ENCODE measurements around the gene OR6K6. TPM values are rescaled to one million over a fixed set of nuclear protein-coding genes. Genes with fewer than 3 reads are reported as not detected.

The OR6K6 gene, protein sequence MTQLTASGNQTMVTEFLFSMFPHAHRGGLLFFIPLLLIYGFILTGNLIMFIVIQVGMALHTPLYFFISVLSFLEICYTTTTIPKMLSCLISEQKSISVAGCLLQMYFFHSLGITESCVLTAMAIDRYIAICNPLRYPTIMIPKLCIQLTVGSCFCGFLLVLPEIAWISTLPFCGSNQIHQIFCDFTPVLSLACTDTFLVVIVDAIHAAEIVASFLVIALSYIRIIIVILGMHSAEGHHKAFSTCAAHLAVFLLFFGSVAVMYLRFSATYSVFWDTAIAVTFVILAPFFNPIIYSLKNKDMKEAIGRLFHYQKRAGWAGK
- total RNA-seq = not detected

DNA sequence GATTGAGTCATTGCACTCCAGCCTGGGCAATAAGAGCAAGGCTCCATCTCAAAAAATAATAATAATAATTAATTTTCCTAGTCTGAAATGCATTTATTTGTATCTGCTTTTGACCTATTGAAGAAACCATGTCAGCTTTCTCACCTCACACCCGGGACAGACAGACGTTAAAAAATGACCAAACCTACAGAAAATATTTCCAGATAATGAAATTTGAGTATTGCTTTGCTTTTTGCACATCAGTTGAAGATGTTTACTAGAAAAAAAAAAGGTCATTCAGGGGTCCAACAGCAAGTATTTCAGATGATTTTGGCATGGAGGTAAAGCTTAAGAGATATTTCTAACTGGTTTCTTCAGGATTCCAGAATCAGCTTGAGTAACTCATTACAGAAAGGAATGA lies at the start of gene OR6K6:
Gene OR6K6, plus strand, starts transcription at position 301 of the 400 bp plus-strand sequence. CDS start 168 bp downstream, outside the sequence.
- ATAC-seq = no peak
- no peak for DNase-seq (ENCODE audit: low spot score)

DNA sequence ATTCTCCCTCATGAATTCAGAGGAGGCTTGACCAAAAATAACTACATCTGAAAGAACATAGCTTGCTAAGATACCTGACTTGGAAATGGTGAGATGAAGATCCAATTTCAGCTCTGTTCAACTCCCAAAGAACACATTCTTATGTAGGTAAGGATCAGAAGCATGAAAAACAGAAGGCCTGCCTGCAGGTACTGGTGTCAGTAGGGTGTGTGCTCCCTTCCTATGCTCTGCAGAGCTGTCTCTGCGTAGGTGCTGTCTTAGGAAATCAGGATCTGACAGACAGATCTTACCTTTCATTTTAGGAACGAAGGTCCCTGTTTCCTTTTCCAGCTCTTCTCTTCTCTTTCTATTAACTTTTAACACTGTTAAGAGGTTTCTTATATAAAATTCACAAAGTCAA lies 48.4 kb upstream of the OR6K6 start:
- DNase-seq (ENCODE audit: low spot score) = no peak
- no peak for ATAC-seq

DNA sequence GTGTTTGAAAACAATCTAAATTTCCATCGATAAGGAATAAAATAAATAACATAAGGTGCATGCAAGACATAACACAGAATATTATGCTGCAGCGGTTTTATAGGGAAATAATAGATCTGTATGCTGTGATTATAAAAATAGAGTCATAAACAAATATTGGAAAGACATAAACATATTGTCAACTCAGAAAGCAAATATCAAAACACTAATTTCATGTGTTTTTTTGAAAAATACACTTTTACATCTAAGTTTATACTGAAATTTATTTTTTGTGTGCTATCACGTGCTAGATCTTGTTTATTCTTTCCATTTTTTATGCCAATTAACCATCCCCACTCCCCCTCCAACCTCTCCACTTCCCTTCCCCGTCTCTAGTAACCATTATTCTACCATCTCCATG lies 43.4 kb upstream of the OR6K6 start:
- DNase-seq (ENCODE audit: low spot score) = no peak
- ATAC-seq = no peak

DNA sequence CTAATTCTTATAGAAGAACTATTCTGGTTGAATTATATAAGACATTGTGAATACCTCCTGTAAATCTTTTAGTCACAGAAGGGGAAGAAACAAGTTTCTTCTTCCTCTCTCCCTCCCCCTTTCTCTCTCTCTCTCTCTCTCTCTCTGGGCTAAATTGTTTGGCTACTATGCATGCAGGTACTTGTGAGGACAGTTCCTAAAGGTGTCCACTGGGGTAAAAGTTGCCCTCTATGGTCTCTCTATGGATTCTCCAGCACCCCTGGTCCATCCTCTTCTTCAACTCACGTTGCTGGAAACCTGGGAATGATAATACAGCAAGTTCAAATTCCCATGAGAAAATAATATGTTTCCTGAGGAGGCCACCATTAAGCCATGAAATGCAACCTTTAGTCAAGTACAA lies 39.8 kb upstream of the OR6K6 start:
- ATAC-seq (no peak), DNase-seq (ENCODE audit: low spot score) (no peak)

DNA sequence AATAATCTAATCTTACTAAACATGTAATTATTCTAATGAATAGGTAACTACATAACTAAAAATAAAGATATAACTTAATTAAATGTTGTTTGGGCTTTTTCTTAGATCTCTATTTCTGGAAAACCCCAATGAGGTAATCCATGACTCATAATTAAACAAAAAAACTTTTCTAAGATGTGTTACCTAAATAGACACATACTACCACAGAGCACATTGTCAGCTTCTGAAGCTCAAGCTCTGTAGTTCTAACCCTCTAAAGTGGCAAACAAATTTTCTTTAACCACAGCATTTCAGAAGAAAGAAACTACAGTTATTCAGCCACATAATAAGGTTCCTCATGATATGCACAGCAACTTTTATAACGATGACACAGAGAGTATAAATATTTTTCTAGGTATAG lies 38.2 kb upstream of the OR6K6 start:
- DNase-seq (ENCODE audit: low spot score) = no peak
- no peak for ATAC-seq

DNA sequence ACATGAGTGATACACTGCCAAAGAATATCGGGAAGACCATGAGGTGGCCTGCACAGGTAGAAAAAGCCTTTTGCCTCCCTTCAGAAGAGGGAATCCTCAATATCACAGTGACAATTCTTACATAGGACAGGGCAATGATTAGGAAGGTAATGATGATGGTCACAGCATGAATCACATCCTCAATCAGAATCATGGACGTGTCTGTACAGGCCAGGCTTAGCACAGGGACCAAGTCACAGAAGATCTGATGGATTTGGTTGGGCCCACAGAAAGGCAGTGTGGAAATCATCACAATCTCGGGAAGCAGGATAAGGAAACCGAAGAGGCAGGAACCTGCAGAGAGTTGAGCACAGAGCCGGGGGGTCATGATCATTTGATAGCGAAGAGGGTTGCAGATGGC lies 37.2 kb upstream of the OR6K6 start:
- DNase-seq (ENCODE audit: low spot score) (no peak), ATAC-seq (no peak)

DNA sequence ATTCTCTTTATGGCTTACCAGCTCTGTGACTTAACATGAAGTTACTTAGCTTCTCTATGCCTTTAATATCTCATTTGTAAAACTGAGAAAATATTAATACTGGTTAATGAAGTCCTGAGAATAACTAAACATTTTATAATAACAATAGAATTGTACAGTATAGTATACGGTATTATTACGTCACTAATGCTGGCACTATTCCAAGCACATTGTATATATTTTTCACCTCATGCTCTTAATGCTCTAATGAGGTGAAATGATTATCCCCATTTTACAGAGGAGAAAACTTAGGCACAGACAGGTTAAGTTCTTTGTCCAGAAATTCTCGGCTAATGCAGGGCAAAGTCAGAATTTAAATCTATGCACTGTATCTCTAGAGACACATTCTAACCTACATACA lies 34.9 kb upstream of the OR6K6 start:
- ATAC-seq (no peak), DNase-seq (ENCODE audit: low spot score) (no peak)

DNA sequence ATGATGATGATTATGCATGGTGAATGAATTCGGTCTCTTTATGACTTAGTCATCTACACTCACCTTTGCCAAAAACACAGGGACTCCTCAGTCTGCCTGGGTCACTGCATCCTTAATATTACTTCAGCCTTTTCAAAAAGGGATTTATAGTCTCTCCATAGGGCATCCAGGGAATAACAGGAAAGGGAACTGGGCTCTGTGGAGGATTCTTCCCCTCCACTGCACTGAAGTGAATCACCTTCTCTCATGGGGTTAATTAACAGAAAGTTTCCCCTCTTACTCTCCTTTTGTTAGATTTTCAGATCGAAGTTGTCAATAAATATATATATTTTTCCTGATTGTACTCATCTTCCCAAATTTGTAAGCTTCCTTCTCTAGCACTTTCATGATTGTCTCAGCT lies 33.9 kb upstream of the OR6K6 start, which contains the start of gene OR6K3:
Gene OR6K3, minus strand, starts transcription at position 101 of the 400 bp plus-strand sequence. CDS start 2,605 bp downstream, outside the sequence.
- DNase-seq (ENCODE audit: low spot score) = no peak
- ATAC-seq = no peak

DNA sequence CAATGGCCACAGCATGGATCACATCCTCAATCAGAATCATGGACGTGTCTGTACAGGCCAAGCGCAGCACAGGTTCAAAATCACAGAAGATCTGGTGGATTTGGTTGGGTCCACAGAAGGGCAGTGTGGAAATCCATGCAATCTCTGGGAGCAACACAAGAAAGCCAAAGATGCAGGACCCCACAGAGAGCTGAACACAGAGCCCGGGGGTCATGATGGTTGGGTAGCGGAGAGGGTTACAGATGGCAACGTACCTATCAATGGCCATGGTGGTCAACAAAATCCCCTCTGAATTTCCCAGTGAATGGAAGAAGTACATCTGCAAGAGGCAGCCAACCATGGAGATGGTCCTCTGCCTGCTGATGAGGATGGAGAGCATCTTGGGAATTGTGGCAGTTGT lies 30.1 kb upstream of the OR6K6 start:
- DNase-seq (ENCODE audit: low spot score) (no peak), ATAC-seq (no peak)

DNA sequence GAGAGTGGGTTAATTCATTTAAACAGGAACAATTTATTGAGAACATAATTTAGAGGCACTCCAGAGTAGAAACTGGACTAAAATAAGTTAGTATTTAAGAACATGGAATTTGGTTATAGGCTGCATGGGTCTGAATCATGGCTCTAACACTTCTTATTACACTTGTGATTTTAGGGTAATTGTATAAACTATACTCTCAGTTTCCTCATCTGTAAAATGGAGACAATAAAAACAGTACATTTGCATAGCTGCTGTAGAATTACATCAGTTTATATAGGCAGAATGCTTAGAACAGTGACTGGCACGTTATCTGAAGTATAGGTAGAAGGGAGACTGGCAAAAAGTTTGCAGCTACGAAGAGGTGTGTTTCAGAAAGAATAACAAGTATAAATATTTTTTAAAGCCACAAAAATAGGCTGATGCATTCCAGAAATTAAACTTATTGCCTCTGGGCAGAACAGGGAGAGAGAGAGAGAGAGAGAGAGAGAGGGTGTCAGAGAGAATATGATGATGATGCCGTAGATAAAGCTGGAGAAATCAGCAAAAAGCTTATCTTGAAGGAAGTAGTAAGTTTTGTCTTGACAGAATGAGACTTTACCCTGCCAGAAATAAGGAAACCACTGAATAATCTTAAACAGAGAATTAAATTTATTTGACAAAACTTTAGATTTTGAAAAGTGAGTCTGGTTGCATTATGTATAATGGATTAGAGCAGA lies 25.9 kb upstream of the OR6K6 start:
- DNase-seq (ENCODE audit: low spot score) (no peak), ATAC-seq (no peak)

DNA sequence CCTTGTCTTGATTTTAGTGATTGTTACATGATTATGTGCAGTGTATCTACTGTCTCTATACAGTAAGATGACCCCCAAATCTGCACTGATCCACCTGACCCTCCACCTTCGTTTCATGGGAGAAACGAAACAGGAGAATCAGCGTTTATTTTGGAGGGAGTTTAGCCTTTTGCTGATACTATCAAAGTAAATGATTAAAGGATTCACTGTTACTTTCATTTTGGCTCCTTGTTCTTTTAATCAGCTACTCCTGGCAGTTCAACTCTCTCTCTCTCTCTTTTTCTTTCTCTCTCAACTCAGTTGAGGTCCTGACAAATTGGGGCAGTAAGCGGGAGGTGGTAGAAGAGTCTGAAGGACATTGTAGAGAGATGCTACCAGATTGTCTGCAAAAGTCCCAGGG lies 24.1 kb upstream of the OR6K6 start:
- ATAC-seq (peak; percentile 79), DNase-seq (ENCODE audit: low spot score) (no peak)

DNA sequence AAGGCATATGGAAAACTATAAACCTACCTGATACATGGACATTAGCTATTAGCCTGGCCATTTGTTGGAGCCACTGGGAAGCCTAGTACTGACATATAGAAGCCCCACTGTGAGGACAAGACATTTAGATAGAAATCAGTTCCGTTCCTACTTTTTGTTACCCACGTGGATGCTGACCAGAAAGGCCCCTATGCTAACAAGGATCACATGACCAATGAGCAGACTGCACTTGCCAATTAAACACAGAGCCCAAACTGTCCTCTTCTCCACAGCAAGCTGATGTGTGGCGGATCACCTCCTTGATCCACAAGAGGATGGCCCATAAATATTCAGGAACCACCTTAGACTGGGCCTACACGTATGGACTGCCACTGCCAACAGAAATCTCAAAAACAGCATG lies 22.8 kb upstream of the OR6K6 start:
- ATAC-seq = no peak
- DNase-seq (ENCODE audit: low spot score) = no peak

DNA sequence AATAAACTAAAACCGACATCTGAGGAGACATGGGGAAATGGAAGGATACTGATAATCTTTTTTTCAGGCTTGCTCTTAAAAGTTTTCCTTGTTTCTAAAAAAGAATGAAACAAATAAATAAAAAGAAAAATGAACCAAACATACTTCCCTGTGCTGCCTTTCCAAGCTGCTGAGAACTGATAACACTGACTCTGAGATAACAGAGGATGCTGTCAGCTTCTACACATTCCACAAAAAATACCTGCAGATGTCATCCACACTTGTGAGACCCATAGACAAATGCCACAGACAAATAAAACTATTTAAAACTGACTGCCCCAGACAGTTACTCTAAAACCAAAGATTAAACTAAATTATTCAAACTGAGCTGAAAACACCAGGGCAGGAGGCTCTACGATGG lies 22.0 kb upstream of the OR6K6 start:
- DNase-seq (ENCODE audit: low spot score) (no peak), ATAC-seq (no peak)

DNA sequence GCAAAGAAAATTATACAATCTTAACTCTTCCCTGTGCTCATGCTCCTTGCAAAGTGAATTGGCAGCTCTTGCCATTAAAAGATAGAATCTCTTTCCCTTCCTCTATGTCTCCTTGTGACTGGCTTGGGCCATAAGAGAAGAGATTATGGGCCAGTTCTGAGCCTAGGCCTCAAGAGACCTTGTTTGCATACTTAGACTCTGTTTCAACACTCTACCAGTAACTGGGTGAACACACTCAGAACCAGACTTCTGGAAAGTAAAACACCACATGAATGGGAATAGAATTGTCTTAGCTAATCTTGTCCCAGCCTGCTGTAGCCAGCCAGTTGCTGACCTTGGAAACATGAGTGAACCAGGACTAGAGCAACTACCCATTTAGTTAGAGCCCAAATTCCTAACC lies 18.7 kb upstream of the OR6K6 start:
- DNase-seq (ENCODE audit: low spot score) = no peak
- ATAC-seq = no peak

DNA sequence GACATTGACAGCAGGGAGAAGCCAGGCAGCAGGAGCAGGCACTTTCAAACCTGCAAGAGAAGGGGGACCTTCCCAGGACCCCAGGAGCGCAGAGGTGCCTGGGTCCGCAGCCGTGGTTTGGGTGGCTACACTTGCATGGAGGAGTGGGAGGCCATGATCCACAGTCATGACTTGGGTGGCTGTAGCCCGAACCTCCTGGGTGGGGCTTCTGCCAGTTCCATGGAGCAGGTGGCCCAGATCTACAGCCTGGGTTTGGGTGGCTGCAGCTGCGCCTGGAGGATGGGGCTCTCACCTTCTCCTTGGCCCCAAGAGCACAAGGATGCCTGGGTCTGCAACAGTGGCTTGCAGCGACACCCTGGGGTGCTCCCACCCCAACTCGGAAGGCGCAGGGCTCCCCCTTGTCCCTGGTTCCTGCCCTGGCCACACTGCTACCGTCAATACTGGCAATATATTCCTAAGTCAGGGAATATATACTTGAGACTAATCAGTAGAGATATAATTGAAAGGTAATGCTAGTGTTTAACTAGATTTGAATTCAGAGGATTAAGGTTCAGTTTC lies 2.3 kb upstream of the OR6K6 start:
- no peak for DNase-seq (ENCODE audit: low spot score)
- no peak for ATAC-seq

DNA sequence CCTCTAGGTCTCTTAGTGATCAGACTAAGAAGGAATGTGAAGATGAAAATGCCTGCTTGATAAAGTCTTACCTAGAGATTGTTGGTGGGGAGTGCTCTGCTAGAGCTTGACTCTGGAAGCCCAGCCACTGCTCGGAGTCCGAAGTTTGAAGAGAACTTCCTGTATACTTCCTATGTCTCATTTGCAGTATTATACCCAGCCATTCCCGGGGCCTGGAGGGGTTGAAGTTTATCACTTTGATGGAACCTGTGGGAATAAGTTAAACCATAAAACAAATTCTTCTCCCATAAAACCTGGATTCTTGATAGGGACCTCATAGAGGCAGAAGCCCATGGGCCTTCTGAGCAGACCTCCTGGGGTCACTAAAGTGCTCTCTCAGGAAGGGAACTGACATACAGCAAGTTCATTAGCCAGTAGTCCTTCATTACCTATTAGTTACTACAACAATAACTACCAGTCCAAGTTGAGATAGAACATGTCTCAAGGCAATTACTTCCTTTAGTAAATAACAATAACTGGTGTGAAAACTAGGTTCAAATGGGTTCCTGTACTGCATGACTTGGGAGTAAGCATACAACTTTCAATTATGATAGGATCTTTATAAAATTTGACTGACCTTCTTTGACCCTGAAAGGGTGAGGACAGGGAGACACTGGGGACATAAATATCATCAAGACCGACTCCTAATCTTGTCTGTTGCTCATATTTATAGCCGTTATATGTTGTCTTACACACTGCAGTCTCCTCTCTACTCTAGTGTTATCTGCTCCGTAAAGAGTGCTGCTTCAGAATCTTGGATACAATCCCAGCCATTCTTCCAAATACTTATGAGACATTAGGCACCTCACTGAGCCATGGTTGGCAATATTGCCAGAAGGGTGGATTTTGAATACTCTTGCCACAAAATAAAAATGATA lies 17.7 kb downstream of the OR6K6 start, which contains the start of gene OR6N1:
Gene OR6N1, minus strand, starts transcription at position 246 of the 917 bp plus-strand sequence. CDS start 5,513 bp downstream, outside the sequence.
- ATAC-seq = no peak
- DNase-seq (ENCODE audit: low spot score) = no peak

DNA sequence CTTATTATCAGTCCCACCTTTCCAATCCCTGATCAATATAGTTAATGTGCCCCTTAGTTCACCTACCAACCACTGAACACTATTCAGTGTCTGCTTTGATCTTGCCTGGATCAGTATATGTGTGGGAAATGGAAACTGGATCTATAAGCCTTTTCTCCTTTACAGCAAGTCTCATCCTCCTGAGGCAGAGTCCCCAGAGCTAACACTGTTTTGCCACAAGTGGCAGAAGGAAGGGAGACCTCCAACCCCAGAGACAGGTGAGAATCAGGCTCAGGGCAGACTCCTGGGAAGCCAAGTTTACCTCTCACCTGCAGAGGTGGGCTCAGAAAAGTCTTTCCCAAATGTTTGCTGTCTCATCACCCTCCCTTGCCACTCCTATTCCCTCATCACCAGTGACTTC lies 26.6 kb downstream of the OR6K6 start, which contains the start of gene OR6N2:
Gene OR6N2, minus strand, starts transcription at position 101 of the 400 bp plus-strand sequence. CDS start 3,569 bp downstream, outside the sequence.
- ATAC-seq (no peak), DNase-seq (ENCODE audit: low spot score) (no peak)

DNA sequence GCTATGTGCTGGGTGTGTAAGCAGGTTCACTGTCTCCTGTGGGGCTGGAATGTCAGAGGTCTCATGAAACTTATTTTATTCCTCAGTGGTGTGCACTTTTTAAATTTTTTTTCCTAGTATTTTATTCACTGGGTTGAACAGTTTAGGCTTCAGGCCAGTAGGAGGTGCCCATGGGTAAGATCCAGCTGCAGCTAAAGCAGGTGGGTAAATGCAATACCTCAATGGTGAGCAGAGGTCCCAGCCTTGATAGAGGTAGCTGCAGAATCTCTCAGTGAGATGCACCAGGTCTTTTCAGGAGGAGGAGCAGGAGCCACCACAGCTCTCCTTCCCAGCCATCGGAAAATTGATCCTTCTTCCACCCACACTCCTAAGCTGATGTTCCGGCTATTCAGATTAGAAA lies 39.1 kb downstream of the OR6K6 start:
- ATAC-seq = no peak
- no peak for DNase-seq (ENCODE audit: low spot score)

DNA sequence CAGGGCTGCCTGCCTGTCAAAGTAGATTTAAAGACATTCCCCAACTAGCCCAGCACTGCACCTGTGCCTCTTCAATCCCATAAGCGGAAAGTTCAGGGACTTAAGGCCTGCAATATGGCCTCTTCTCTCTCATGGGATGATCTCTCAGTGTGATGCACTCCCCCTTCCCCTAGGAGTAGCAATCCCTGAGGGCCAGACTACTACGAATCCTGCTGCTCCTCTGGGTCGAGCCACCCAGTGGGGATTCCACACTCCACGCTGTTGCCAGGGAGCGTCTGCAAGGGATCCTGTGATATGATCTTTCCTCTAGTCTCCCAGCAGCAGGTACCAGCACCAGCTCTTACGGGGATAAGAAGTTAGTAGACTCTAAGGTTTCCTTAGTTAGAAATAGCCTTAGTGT lies 39.7 kb downstream of the OR6K6 start:
- DNase-seq (ENCODE audit: low spot score) (no peak), ATAC-seq (no peak)

DNA sequence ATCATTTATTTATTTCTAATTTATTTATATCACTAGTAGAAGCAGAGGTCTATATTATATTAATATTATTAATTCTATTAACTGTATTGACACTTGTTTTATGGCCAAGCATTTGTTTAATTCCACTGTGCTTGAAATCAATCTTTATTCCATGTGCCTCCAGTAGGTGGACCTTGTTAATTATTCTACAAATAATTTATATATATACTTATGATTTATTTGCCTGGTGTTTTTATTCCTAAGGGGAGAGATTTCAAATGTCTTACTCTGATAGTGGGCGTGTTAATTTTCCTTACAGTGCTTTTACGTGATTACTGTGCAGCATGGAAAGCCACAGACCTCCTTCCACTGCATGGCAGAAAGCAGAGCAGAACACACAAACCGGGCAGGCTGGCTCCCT lies 44.0 kb downstream of the OR6K6 start:
- no peak for ATAC-seq
- no peak for DNase-seq (ENCODE audit: low spot score)

DNA sequence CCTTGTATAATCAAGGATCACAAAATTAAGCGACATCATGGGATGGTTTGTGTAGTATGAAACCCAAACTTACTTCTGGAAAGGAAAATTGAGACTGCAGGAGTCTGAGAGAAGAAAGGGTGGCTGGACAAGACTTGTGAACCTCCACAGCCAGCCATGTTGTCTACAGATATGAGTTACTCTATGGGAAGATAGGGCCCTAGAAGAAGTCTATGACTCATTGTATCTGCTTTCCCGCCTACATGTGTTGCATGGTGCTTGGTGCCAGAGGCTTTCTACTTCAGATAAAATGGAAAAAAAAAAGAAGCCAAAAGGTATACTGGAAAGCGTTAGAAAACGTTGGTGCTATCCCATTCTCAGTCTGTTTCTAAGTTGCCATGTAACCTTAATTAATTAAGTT lies 45.2 kb downstream of the OR6K6 start:
- DNase-seq (ENCODE audit: low spot score) = no peak
- ATAC-seq = no peak

Data from left lobe of liver (tissue), 2 donors.